K562 (cell line): Measurements from ENCODE around the gene FGF12. TPM values are rescaled to one million over a fixed set of nuclear protein-coding genes. Genes with fewer than 3 reads are reported as not detected.

Experiments used
- ATAC-seq: fragments of 200-7000 bp; cut with Tn5 transposase; 3 replicates; pipeline ENCODE4 v1.9.1; 2020; ENCODE audit warnings: moderate library complexity
- BruUV-seq: library from RNA; stranded (reverse); fragments of 400-500 nt; replicated peaks from 2 replicates; lab custom pipeline; 2021; lab: Mats Ljungman, UMichigan
- CTCF ChIA-PET: fragments of 300-600 bp; formaldehyde crosslinking; extraction: SDS; loops from one replicate; lab custom pipeline; 2021; ENCODE audit warnings: low intra/inter-chr PET ratio; lab: Yijun Ruan, JAX
- POLR2A ChIA-PET: fragments of 300-600, 350-650 bp; sonication (Branson Sonifier 250); formaldehyde crosslinking; extraction: SDS; loops from one replicate; lab custom pipeline; 2021; ENCODE audit warnings: antibody characterized with exemption, inconsistent platforms; lab: Yijun Ruan, JAX
- DNase-seq, 4 experiments: peaks; one replicate each; pipeline versions ENCODE4 v3.0.0 to v3.0.0-alpha.2; 2011 to 2018; ENCODE audit warnings: low spot score in 3 of 4, mixed read lengths in 3 of 4; ENCODE audit errors: extremely low read depth in 1 of 4
- FAIRE-seq: peaks from 2 replicates; lab custom pipeline; 2011; peaks lifted over from hg19 to GRCh38; lab: Jason Lieb, UNC
- H2AFZ ChIP-seq: 2 replicates; pipeline ENCODE4 v1.6.0; 2011; ENCODE audit warnings: low read depth, low read length, control low read depth, inconsistent platforms
- H3K27ac ChIP-seq: fragments of 200-600 bp; 3 replicates; pipeline ENCODE4 v1.8.0; 2011; ENCODE audit warnings: low read depth, mild to moderate bottlenecking, control low read depth, inconsistent platforms, low read length, moderate library complexity, mixed read lengths; ENCODE audit errors: extremely low read depth
- H3K27me3 ChIP-seq, 2 experiments: fragments of 300-600 bp in 1 of 2; 2 replicates in 1 of 2; 3 replicates in 1 of 2; pipeline versions ENCODE4 v1.6.0 to v1.8.0; 2011; ENCODE audit warnings: inconsistent platforms in 2 of 2, low read length in 2 of 2, mild to moderate bottlenecking in 1 of 2, mixed read lengths in 1 of 2, moderate library complexity in 1 of 2; ENCODE audit not compliant: control insufficient read depth in 2 of 2, insufficient read depth in 2 of 2
- H3K36me3 ChIP-seq: fragments of 300-600 bp; 3 replicates; pipeline ENCODE4 v1.8.0; 2011; ENCODE audit warnings: mild to moderate bottlenecking, low read length, inconsistent platforms; ENCODE audit not compliant: control insufficient read depth, insufficient read depth
- H3K4me1 ChIP-seq, 2 experiments: fragments of 200-600 bp in 1 of 2; replicated peaks in 1 of 2; 2 replicates in 1 of 2; 3 replicates in 1 of 2; pipeline versions ENCODE4 v1.5.1 to v1.8.0; 2011; ENCODE audit warnings: inconsistent platforms in 2 of 2, low read length in 2 of 2, mild to moderate bottlenecking in 1 of 2, mixed read lengths in 1 of 2, moderate library complexity in 1 of 2; ENCODE audit not compliant: control insufficient read depth in 2 of 2, insufficient read depth in 2 of 2
- H3K4me2 ChIP-seq: 2 replicates; pipeline ENCODE4 v1.6.1; 2011; ENCODE audit warnings: low read length, control low read depth, inconsistent platforms, mixed read lengths; ENCODE audit not compliant: insufficient read depth
- H3K4me3 ChIP-seq: fragments of 200-600 bp; sonication (generic), shearing (Covaris generic); 2 replicates; pipeline ENCODE4 v1.5.1; 2016; ENCODE audit warnings: control low read depth, inconsistent platforms
- H3K79me2 ChIP-seq: fragments of 200-600 bp; 3 replicates; pipeline ENCODE4 v1.8.0; 2011; ENCODE audit warnings: low read length, inconsistent platforms; ENCODE audit not compliant: control insufficient read depth, insufficient read depth
- H3K9ac ChIP-seq, 2 experiments: 2 replicates each; pipeline versions ENCODE4 v1.6.0 to v1.6.1; 2011; ENCODE audit warnings: low read depth in 2 of 2, low read length in 2 of 2, control low read depth in 1 of 2, inconsistent platforms in 1 of 2, mild to moderate bottlenecking in 1 of 2, mixed read lengths in 1 of 2; ENCODE audit not compliant: insufficient read depth in 1 of 2
- H3K9me1 ChIP-seq: one replicate; pipeline ENCODE4 v1.6.0; 2011; ENCODE audit warnings: inconsistent platforms, mild to moderate bottlenecking, low read length, moderate library complexity; ENCODE audit not compliant: control insufficient read depth, insufficient read depth
- H3K9me3 ChIP-seq: replicated peaks from 2 replicates; pipeline ENCODE4 v1.5.1; 2011; ENCODE audit warnings: low read depth, low read length, inconsistent platforms; ENCODE audit not compliant: control insufficient read depth, insufficient read depth
- H4K20me1 ChIP-seq: replicated peaks from 2 replicates; pipeline ENCODE4 v1.6.1; 2011; ENCODE audit warnings: low read length, inconsistent platforms, mixed read lengths; ENCODE audit not compliant: control insufficient read depth, insufficient read depth
- CCAR2 ChIP-seq: fragments of 200-400 bp; formaldehyde crosslinking; IDR thresholded peaks from 2 replicates; pipeline ENCODE4 v1.6.1; 2017; ENCODE audit warnings: mild to moderate bottlenecking, low read depth, low read length
- CREB1 ChIP-seq, 2 experiments: sonication (generic) in 1 of 2; formaldehyde crosslinking in 1 of 2; IDR thresholded peaks; 2 replicates each; pipeline versions ENCODE4 v1.6.1 to v1.8.0; 2012 to 2022; ENCODE audit warnings: inconsistent platforms in 1 of 2, mild to moderate bottlenecking in 1 of 2, missing genetic modification reagents in 1 of 2, moderate library complexity in 1 of 2
- CREM ChIP-seq: IDR thresholded peaks from 2 replicates; pipeline ENCODE4 v1.6.1; 2014; ENCODE audit warnings: antibody characterized with exemption, low read depth
- E2F4 ChIP-seq: sonication (generic); formaldehyde crosslinking; IDR thresholded peaks from 2 replicates; pipeline ENCODE4 v1.8.0; 2022; ENCODE audit warnings: mild to moderate bottlenecking, low read depth, missing genetic modification reagents
- ETS2 ChIP-seq: IDR thresholded peaks from 2 replicates; pipeline ENCODE4 v1.6.1; 2016; ENCODE audit warnings: borderline replicate concordance, missing genetic modification characterization, mild to moderate bottlenecking, moderate library complexity, missing compliant biosample characterization; ENCODE audit not compliant: poor library complexity, severe bottlenecking
- HMG20A ChIP-seq: fragments of 450-650 bp; formaldehyde crosslinking; conservative IDR thresholded peaks from 2 replicates; pipeline ENCODE4 v1.4.0; 2020; ENCODE audit warnings: mild to moderate bottlenecking, mixed read lengths
- KLF6 ChIP-seq: fragments of 250-450 bp; sonication (Bioruptor Pico); IDR thresholded peaks from 2 replicates; pipeline ENCODE4 v1.4.0; 2020; ENCODE audit warnings: mild to moderate bottlenecking, moderate library complexity, borderline replicate concordance
- MCM3 ChIP-seq: fragments of 450-650 bp; IDR thresholded peaks from 2 replicates; pipeline ENCODE4 v1.6.1; 2016
- MCM7 ChIP-seq, 2 experiments: fragments of 450-650 bp; IDR thresholded peaks; 2 replicates each; pipeline ENCODE4 v1.6.1; 2016 to 2018
- MIER1 ChIP-seq: fragments of 450-650 bp; IDR thresholded peaks from 2 replicates; pipeline ENCODE4 v1.6.1; 2016; ENCODE audit warnings: antibody characterized with exemption, mild to moderate bottlenecking, low read depth
- NCOA2 ChIP-seq, 2 experiments: fragments of 450-650 bp; IDR thresholded peaks; 2 replicates each; pipeline ENCODE4 v1.6.1; 2018; ENCODE audit warnings: mild to moderate bottlenecking in 2 of 2, moderate library complexity in 1 of 2; ENCODE audit not compliant: partially characterized antibody in 2 of 2
- NCOA6 ChIP-seq: fragments of 450-650 bp; IDR thresholded peaks from 2 replicates; pipeline ENCODE4 v1.6.1; 2017; ENCODE audit warnings: mild to moderate bottlenecking
- NFE2 ChIP-seq: IDR thresholded peaks from 2 replicates; pipeline ENCODE4 v1.6.1; 2014; ENCODE audit warnings: antibody characterized with exemption, low read depth
- ZNF140 ChIP-seq: fragments of 250-450 bp; sonication (Bioruptor Pico); IDR thresholded peaks from 2 replicates; pipeline ENCODE4 v1.8.0; 2021; ENCODE audit warnings: moderate library complexity, mild to moderate bottlenecking, inconsistent platforms
- ZNF224 ChIP-seq: sonication (generic); formaldehyde crosslinking; IDR thresholded peaks from 2 replicates; pipeline ENCODE4 v1.8.0; 2022; ENCODE audit warnings: mild to moderate bottlenecking, missing genetic modification reagents
- ZNF3 ChIP-seq: fragments of 250-450 bp; sonication (Bioruptor Pico); IDR thresholded peaks from 2 replicates; pipeline ENCODE4 v1.5.0; 2021; ENCODE audit warnings: mild to moderate bottlenecking, moderate library complexity
- ZNF444 ChIP-seq: fragments of 250-450 bp; sonication (Bioruptor Pico); IDR thresholded peaks from 2 replicates; pipeline ENCODE4 v1.4.0; 2020; ENCODE audit warnings: mild to moderate bottlenecking, moderate library complexity
- ZNF551 ChIP-seq: fragments of 250-450 bp; sonication (Bioruptor Pico); IDR thresholded peaks from 2 replicates; pipeline ENCODE4 v1.5.0; 2021; ENCODE audit warnings: mild to moderate bottlenecking, moderate library complexity
- ZSCAN32 ChIP-seq: fragments of 450-650 bp; formaldehyde crosslinking; IDR thresholded peaks from 2 replicates; pipeline ENCODE4 v1.4.0; 2020; ENCODE audit warnings: mild to moderate bottlenecking, moderate library complexity
- WGBS: fragments of 100-300 bp; shearing (Covaris generic); methylation state at CpG from one replicate; pipeline ENCODE4 v1.1.6; 2016; ENCODE audit warnings: low coverage, mixed read lengths; ENCODE audit not compliant: insufficient coverage; ENCODE audit errors: missing lambda C conversion rate; 5-methylcytosine and 5-hydroxymethylcytosine counted together
- in situ Hi-C: fragments of 300-500 bp; cut with MboI; formaldehyde crosslinking; loops from 4 replicates; pipeline ENCODE4 v1.15.0; 2018; ENCODE audit warnings: inconsistent platforms, mixed read lengths
- intact Hi-C: fragments of 100-400 bp; cut with micrococcal nuclease; formaldehyde crosslinking; loops from 2 replicates; pipeline ENCODE4 v1.14.2; 2022
- polyA plus RNA-seq, 8 experiments: library from polyadenylated mRNA; depleted of rRNA in 4 of 8; stranded (reverse) in 5 of 8; unstranded in 3 of 8; fragments of >200 nt; fragmentation: Nextera tagmentation in 2 of 8; fragmentation: Illumina TruSeq in 1 of 8; extraction: Ambion mirVana in 2 of 8; extraction: Trizol in 1 of 8; gene quantifications; 2 replicates each; pipeline versions ENCODE4 v1.2.1 to v1.2.3, GENCODE V29; 2011 to 2014; ENCODE audit warnings: inconsistent platforms in 1 of 8, missing spikeins in 1 of 8
- total RNA-seq, 7 experiments: library from RNA; depleted of rRNA in 6 of 7; stranded (reverse); fragments of >200 nt in 6 of 7; fragmentation: Illumina TruSeq in 2 of 7; extraction: Trizol in 2 of 7; gene quantifications; 2 replicates each; pipeline versions ENCODE4 v1.2.1 to v1.2.3, GENCODE V29; 2011 to 2021; ENCODE audit warnings: low replicate concordance in 1 of 7
- TF ChIP-seq, protein P1 (sequence below): sonication (generic); formaldehyde crosslinking; IDR thresholded peaks from 2 replicates; pipeline ENCODE4 v1.8.1; 2022; ENCODE audit warnings: missing genetic modification reagents

Gene FGF12
- total and polyA plus RNA-seq, 9 of the 15 experiments (the other 6 are each of a cell fraction or from before 2014, with no cell fraction given), result not detected

DNA sequence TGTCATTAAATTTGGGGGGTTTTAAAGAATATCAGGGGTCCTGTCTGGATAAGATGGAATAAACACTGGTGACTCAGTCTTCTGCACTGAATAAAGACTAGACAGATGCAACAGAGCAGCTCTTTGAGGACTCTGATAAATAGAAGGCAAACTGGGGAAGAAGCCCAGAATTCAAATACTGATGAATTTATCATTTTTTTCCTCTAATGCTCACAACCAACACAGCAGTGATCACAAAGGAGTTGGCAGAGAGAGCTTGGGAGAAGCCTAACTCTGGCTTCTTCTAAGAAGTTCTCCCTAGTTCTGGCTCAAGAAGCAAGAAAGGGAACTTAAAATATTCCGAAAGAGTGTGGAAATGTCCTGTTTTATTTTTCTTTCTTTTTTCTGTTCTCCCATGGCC, 597.8 kb downstream of the FGF12 start:
- Histone ChIP-seq H3K4me2 (no peak overlapping the region), H3K4me1 (no peaks in the 10 kb centered on the region), H3K36me3 (no peaks in the 10 kb centered on the region), H3K9ac (no peak overlapping the region), H3K79me2 (no peaks in the 10 kb centered on the region), H3K27ac (no peak overlapping the region), H3K9me1 (no peaks in the 10 kb centered on the region), H3K4me3 (no peak overlapping the region), H4K20me1 (no peaks in the 10 kb centered on the region), H3K9me3 (no peaks in the 10 kb centered on the region), H2AFZ (no peak overlapping the region), H3K27me3 (no peaks in the 10 kb centered on the region)
- ChIA-PET POLR2A (no interaction called here), CTCF (no interaction called here)
- WGBS, result 0% methylated on average over 1 of the region's 1 CpG
- TF ChIP-seq ZNF140, result no peak
- TF ChIP-seq CCAR2, result no peak
- TF ChIP-seq CREB1 (IDR thresholded peaks at IDR 0.05), result no peak
- TF ChIP-seq CREB1 (CRISPR knock-in tag; IDR thresholded peaks at IDR 0.05), result no peak
- no peak for TF ChIP-seq ZNF224 (CRISPR knock-in tag)
- TF ChIP-seq NCOA2 (IDR thresholded peaks at IDR 0.05; ENCODE audit: partially characterized antibody in 2 of 2), result no peak
- TF ChIP-seq MCM3, result no peak
- no peak for TF ChIP-seq ZNF444 (CRISPR knock-in tag)
- no peak for TF ChIP-seq HMG20A
- TF ChIP-seq ZSCAN32 (CRISPR knock-in tag), result no peak
- TF ChIP-seq ZNF3 (CRISPR knock-in tag), result no peak
- no peak for TF ChIP-seq ZNF551 (CRISPR knock-in tag)
- TF ChIP-seq, protein P1, sequence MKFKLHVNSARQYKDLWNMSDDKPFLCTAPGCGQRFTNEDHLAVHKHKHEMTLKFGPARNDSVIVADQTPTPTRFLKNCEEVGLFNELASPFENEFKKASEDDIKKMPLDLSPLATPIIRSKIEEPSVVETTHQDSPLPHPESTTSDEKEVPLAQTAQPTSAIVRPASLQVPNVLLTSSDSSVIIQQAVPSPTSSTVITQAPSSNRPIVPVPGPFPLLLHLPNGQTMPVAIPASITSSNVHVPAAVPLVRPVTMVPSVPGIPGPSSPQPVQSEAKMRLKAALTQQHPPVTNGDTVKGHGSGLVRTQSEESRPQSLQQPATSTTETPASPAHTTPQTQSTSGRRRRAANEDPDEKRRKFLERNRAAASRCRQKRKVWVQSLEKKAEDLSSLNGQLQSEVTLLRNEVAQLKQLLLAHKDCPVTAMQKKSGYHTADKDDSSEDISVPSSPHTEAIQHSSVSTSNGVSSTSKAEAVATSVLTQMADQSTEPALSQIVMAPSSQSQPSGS (CRISPR knock-in tag), result no peak
- no peak for TF ChIP-seq CREM
- TF ChIP-seq ETS2, result no peak
- TF ChIP-seq NCOA6, result no peak
- TF ChIP-seq KLF6 (CRISPR knock-in tag), result no peak
- no peak for TF ChIP-seq NFE2
- no peak for TF ChIP-seq MIER1
- no peak for TF ChIP-seq MCM7 (IDR thresholded peaks at IDR 0.05)
- no peak for TF ChIP-seq E2F4 (CRISPR knock-in tag)
- FAIRE-seq (no peak), DNase-seq (no peak), ATAC-seq (no peak)
- BruUV-seq, result no TSS peak
- in situ Hi-C loops (no loop called here), intact Hi-C loops (no loop called here)
